IPS-NIHi11 (cell line): ENCODE data around the gene E2F8.
"Not testable (repeated sequence)": the region's sequence is repeated elsewhere in the genome, so short reads cannot be mapped to it uniquely, and the experiment has no call there.

ENCODE experiments used
- DNase-seq: peaks from one replicate; pipeline ENCODE4 v3.0.0; 2012; ENCODE audit warnings: mixed read lengths, low spot score

Gene E2F8

GRCh38 chr11:19240420-19241259 lies at the start of gene E2F8:
E2F8 (minus strand) TSS chr11:19240945; CDS start chr11:19240121, 824 bp downstream.
- peak; percentile 98 for DNase-seq

- no peak for DNase-seq
These were observed 49.6 kb upstream of the E2F8 start for GRCh38 chr11:19290356-19290755.

GRCh38 chr11:19288256-19288655 lies 47.5 kb upstream of the E2F8 start:
- DNase-seq, result no peak

- DNase-seq, result no peak
These were observed 45.7 kb upstream of the E2F8 start for GRCh38 chr11:19286411-19286810.

GRCh38 chr11:19284881-19285280 lies 44.1 kb upstream of the E2F8 start:
- no peak for DNase-seq

GRCh38 chr11:19283991-19284390 lies 43.2 kb upstream of the E2F8 start:
- DNase-seq, result no peak

GRCh38 chr11:19281555-19281954 lies 40.8 kb upstream of the E2F8 start:
- no peak for DNase-seq

- DNase-seq, result no peak
These were observed 40.3 kb upstream of the E2F8 start for GRCh38 chr11:19281041-19281440.

- DNase-seq, result peak; percentile 48
These were observed 38.7 kb upstream of the E2F8 start for GRCh38 chr11:19279451-19279850.

- no peak for DNase-seq
These were observed 36.4 kb upstream of the E2F8 start for GRCh38 chr11:19276859-19277808.

GRCh38 chr11:19275496-19275895 lies 34.8 kb upstream of the E2F8 start:
- no peak for DNase-seq

GRCh38 chr11:19273219-19273618 lies 32.5 kb upstream of the E2F8 start:
- DNase-seq, result not testable (repeated sequence)

- DNase-seq, result no peak
These were observed 28.2 kb upstream of the E2F8 start for GRCh38 chr11:19268909-19269308.

- no peak for DNase-seq
These were observed 26.8 kb upstream of the E2F8 start for GRCh38 chr11:19267567-19267966.

- DNase-seq, result no peak
These were observed 22.6 kb upstream of the E2F8 start for GRCh38 chr11:19263333-19263732.

- peak; percentile 55 for DNase-seq
These were observed 19.0 kb upstream of the E2F8 start for GRCh38 chr11:19259487-19260345.

- DNase-seq, result no peak
These were observed 18.0 kb upstream of the E2F8 start for GRCh38 chr11:19258641-19259230.

- DNase-seq, result not testable (repeated sequence)
These were observed 13.7 kb upstream of the E2F8 start for GRCh38 chr11:19254441-19254840.

- DNase-seq, result no peak
These were observed 13.1 kb upstream of the E2F8 start for GRCh38 chr11:19253817-19254216.

- no peak for DNase-seq
These were observed 12.5 kb upstream of the E2F8 start for GRCh38 chr11:19253153-19253745.
